DOHH2 (cell line): ENCODE measurements around the gene CTRB2.

ENCODE experiments used
- EZH2phosphoT487 ChIP-seq: fragments of 200-600 bp; sonication (generic); IDR thresholded peaks from 2 replicates; pipeline ENCODE4 v1.6.1; 2017; ENCODE audit warnings: borderline replicate concordance, mild to moderate bottlenecking, antibody characterized with exemption, low read length, moderate library complexity, mixed read lengths
- TF ChIP-seq, protein P1 (sequence below): fragments of 200-600 bp; sonication (generic); IDR thresholded peaks from one replicate; pipeline ENCODE4 v1.5.1; 2014; ENCODE audit warnings: antibody characterized with exemption, mild to moderate bottlenecking, low read depth, low read length; ENCODE audit not compliant: poor library complexity, severe bottlenecking

DNA sequence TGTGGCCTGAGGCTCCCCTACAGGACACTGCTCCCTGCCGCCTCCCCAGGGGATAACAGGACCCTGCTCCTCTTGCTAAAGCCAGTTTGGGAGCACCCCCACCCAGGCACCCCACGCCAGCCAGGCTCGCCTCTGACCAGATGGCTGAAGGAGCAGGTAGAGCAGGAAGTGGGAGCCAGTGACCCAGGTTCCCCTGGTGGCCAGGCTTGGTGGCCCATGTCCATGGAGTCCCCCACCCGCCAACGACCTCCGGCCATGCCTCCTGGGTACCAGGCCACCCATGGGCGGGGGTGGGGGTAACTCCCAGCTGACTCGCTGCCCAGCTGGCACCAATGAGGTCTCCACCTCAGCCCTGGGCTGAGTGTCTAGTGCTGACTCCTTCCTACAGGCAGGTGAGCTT, 34.5 kb upstream of the CTRB2 start:
- TF ChIP-seq, protein P1, sequence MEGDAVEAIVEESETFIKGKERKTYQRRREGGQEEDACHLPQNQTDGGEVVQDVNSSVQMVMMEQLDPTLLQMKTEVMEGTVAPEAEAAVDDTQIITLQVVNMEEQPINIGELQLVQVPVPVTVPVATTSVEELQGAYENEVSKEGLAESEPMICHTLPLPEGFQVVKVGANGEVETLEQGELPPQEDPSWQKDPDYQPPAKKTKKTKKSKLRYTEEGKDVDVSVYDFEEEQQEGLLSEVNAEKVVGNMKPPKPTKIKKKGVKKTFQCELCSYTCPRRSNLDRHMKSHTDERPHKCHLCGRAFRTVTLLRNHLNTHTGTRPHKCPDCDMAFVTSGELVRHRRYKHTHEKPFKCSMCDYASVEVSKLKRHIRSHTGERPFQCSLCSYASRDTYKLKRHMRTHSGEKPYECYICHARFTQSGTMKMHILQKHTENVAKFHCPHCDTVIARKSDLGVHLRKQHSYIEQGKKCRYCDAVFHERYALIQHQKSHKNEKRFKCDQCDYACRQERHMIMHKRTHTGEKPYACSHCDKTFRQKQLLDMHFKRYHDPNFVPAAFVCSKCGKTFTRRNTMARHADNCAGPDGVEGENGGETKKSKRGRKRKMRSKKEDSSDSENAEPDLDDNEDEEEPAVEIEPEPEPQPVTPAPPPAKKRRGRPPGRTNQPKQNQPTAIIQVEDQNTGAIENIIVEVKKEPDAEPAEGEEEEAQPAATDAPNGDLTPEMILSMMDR: no peak
- no peak for TF ChIP-seq EZH2phosphoT487
